Mesothelial cell of epicardium (in vitro differentiated cells): ENCODE results near the gene SPHKAP. TPM values are rescaled to one million over a fixed set of nuclear protein-coding genes. Genes with fewer than 3 reads are reported as not detected.

Experiments used
- DNase-seq, 2 experiments: peaks; one replicate each; pipeline ENCODE4 v3.0.0; 2021; ENCODE audit warnings: low spot score in 2 of 2; ENCODE audit not compliant: unreplicated experiment in 2 of 2
- H3K27ac Mint-ChIP-seq: 2 replicates; pipeline ENCODE4 v1.8.0; 2021; ENCODE audit warnings: mixed read lengths
- H3K27me3 Mint-ChIP-seq: 2 replicates; pipeline ENCODE4 v1.8.0; 2021; ENCODE audit warnings: low read depth, mixed read lengths
- H3K36me3 Mint-ChIP-seq: 2 replicates; pipeline ENCODE4 v1.8.0; 2021; ENCODE audit warnings: mixed read lengths
- H3K4me1 Mint-ChIP-seq: 2 replicates; pipeline ENCODE4 v1.8.0; 2021; ENCODE audit warnings: mixed read lengths
- H3K4me3 Mint-ChIP-seq: 2 replicates; pipeline ENCODE4 v1.8.0; 2021; ENCODE audit warnings: mild to moderate bottlenecking, moderate library complexity, mixed read lengths
- H3K9me3 Mint-ChIP-seq: 2 replicates; pipeline ENCODE4 v1.8.0; 2021; ENCODE audit warnings: mixed read lengths
- CTCF ChIP-seq: fragments of 200-600 bp; sonication (generic); IDR thresholded peaks from one replicate; pipeline ENCODE4 v1.5.0; 2021; ENCODE audit warnings: antibody characterized with exemption; ENCODE audit not compliant: unreplicated experiment
- total RNA-seq: library from RNA; stranded (reverse); gene quantifications from 3 replicates; pipeline ENCODE4 v1.2.1, GENCODE V29; 2021

Gene SPHKAP
- total RNA-seq, 1 donor from 2014 or later, result not detected

- peaks cover 84% of the 10 kb centered on the region for H3K27me3 Mint-ChIP-seq
- TF ChIP-seq CTCF, result no peak
- peaks cover 4% of the 10 kb centered on the region for H3K4me1 Mint-ChIP-seq
- no peak for DNase-seq
- no peak overlapping the region for H3K27ac Mint-ChIP-seq
- no peaks in the 10 kb centered on the region for H3K36me3 Mint-ChIP-seq
- peaks cover 9% of the 10 kb centered on the region for H3K9me3 Mint-ChIP-seq
- H3K4me3 Mint-ChIP-seq, result no peak overlapping the region
These were observed 1.0 kb downstream of the SPHKAP start for GRCh38 chr2:228180181-228181097.

GRCh38 chr2:228167290-228167689, 14.2 kb downstream of the SPHKAP start:
- Mint-ChIP-seq H3K4me3 (no peak overlapping the region), H3K27ac (no peak overlapping the region), H3K36me3 (no peaks in the 10 kb centered on the region), H3K4me1 (no peaks in the 10 kb centered on the region), H3K9me3 (no peaks in the 10 kb centered on the region), H3K27me3 (no peaks in the 10 kb centered on the region)
- TF ChIP-seq CTCF, result no peak
- no peak for DNase-seq

GRCh38 chr2:228164718-228165117, 16.8 kb downstream of the SPHKAP start:
- TF ChIP-seq CTCF, result no peak
- H3K9me3 Mint-ChIP-seq, result no peaks in the 10 kb centered on the region
- peaks cover 2% of the 10 kb centered on the region for H3K27me3 Mint-ChIP-seq
- H3K27ac Mint-ChIP-seq, result no peak overlapping the region
- no peaks in the 10 kb centered on the region for H3K36me3 Mint-ChIP-seq
- H3K4me3 Mint-ChIP-seq, result no peak overlapping the region
- H3K4me1 Mint-ChIP-seq, result no peaks in the 10 kb centered on the region
- DNase-seq, result no peak

- peaks cover 3% of the 10 kb centered on the region for H3K9me3 Mint-ChIP-seq
- H3K4me3 Mint-ChIP-seq, result no peak overlapping the region
- H3K36me3 Mint-ChIP-seq, result no peaks in the 10 kb centered on the region
- H3K27ac Mint-ChIP-seq, result no peak overlapping the region
- no peak for DNase-seq
- TF ChIP-seq CTCF, result no peak
- H3K27me3 Mint-ChIP-seq, result peaks cover 9% of the 10 kb centered on the region
- no peaks in the 10 kb centered on the region for H3K4me1 Mint-ChIP-seq
These were observed 23.6 kb downstream of the SPHKAP start for GRCh38 chr2:228157841-228158240.

- TF ChIP-seq CTCF, result no peak
- H3K9me3 Mint-ChIP-seq, result no peaks in the 10 kb centered on the region
- H3K4me3 Mint-ChIP-seq, result no peak overlapping the region
- no peaks in the 10 kb centered on the region for H3K36me3 Mint-ChIP-seq
- H3K27me3 Mint-ChIP-seq, result peaks cover 4% of the 10 kb centered on the region
- no peak for DNase-seq
- H3K27ac Mint-ChIP-seq, result no peak overlapping the region
- H3K4me1 Mint-ChIP-seq, result no peaks in the 10 kb centered on the region
These were observed 36.5 kb downstream of the SPHKAP start for GRCh38 chr2:228144961-228145360.
